Trophoblast cell (in vitro differentiated cells and primary cell): ENCODE measurements around the gene PAM16.

Experiments
- DNase-seq, 2 donors: peaks; one replicate each; pipeline ENCODE4 v3.0.0-alpha.2; 2016
- H2AFZ ChIP-seq: 2 replicates; pipeline ENCODE4 v1.6.1; 2013; ENCODE audit warnings: low read length, moderate library complexity, mild to moderate bottlenecking; ENCODE audit not compliant: insufficient read depth, poor library complexity
- H2AK5ac ChIP-seq: 2 replicates; pipeline ENCODE4 v1.6.1; 2013; ENCODE audit warnings: mild to moderate bottlenecking, low read length
- H2BK120ac ChIP-seq: 2 replicates; pipeline ENCODE4 v1.6.1; 2013; ENCODE audit warnings: low read length, mild to moderate bottlenecking, moderate library complexity; ENCODE audit not compliant: insufficient read depth, poor library complexity
- H2BK12ac ChIP-seq: 2 replicates; pipeline ENCODE4 v1.6.1; 2013; ENCODE audit warnings: mild to moderate bottlenecking, low read length, moderate library complexity
- H2BK5ac ChIP-seq: 2 replicates; pipeline ENCODE4 v1.6.1; 2013; ENCODE audit warnings: low read length, low read depth, moderate library complexity, mild to moderate bottlenecking; ENCODE audit not compliant: poor library complexity
- H3K14ac ChIP-seq: 2 replicates; pipeline ENCODE4 v1.6.1; 2013; ENCODE audit warnings: mild to moderate bottlenecking, low read length
- H3K18ac ChIP-seq: 2 replicates; pipeline ENCODE4 v1.6.1; 2013; ENCODE audit warnings: mild to moderate bottlenecking, low read length
- H3K23ac ChIP-seq: 2 replicates; pipeline ENCODE4 v1.6.1; 2013; ENCODE audit warnings: low read length
- H3K27ac ChIP-seq: 2 replicates; pipeline ENCODE4 v1.5.1; 2013; ENCODE audit warnings: low read depth, mild to moderate bottlenecking, inconsistent platforms, low read length, moderate library complexity
- H3K27me3 ChIP-seq: 2 replicates; pipeline ENCODE4 v1.6.1; 2013; ENCODE audit warnings: inconsistent platforms, mild to moderate bottlenecking, low read length, moderate library complexity; ENCODE audit not compliant: insufficient read depth
- H3K36me3 ChIP-seq, 2 experiments: 1 replicate in 1 of 2; 2 replicates in 1 of 2; pipeline ENCODE4 v1.6.1; 2013; ENCODE audit warnings: low read length in 2 of 2, mild to moderate bottlenecking in 2 of 2, moderate library complexity in 1 of 2; ENCODE audit not compliant: insufficient read depth in 2 of 2, control insufficient read depth in 1 of 2
- H3K4ac ChIP-seq: 2 replicates; pipeline ENCODE4 v1.6.1; 2013; ENCODE audit warnings: low read depth, mild to moderate bottlenecking, low read length, moderate library complexity
- H3K4me1 ChIP-seq, 2 experiments: 1 replicate in 1 of 2; 2 replicates in 1 of 2; pipeline ENCODE4 v1.6.1; 2013; ENCODE audit warnings: low read length in 2 of 2, mild to moderate bottlenecking in 2 of 2, moderate library complexity in 1 of 2; ENCODE audit not compliant: insufficient read depth in 2 of 2, control insufficient read depth in 1 of 2
- H3K4me2 ChIP-seq: 2 replicates; pipeline ENCODE4 v1.6.1; 2013; ENCODE audit warnings: inconsistent platforms, mild to moderate bottlenecking, low read length, moderate library complexity
- H3K4me3 ChIP-seq: 2 replicates; pipeline ENCODE4 v1.5.1; 2013; ENCODE audit warnings: mild to moderate bottlenecking, low read depth, low read length, inconsistent platforms
- H3K79me1 ChIP-seq: one replicate; pipeline ENCODE4 v1.6.1; 2013; ENCODE audit warnings: low read length
- H3K79me2 ChIP-seq: 2 replicates; pipeline ENCODE4 v1.6.1; 2013; ENCODE audit warnings: low read length, mild to moderate bottlenecking; ENCODE audit not compliant: control insufficient read depth, insufficient read depth, poor library complexity
- H3K9ac ChIP-seq: 2 replicates; pipeline ENCODE4 v1.6.1; 2013; ENCODE audit warnings: mild to moderate bottlenecking, low read length
- H3K9me3 ChIP-seq: 2 replicates; pipeline ENCODE4 v1.6.1; 2013; ENCODE audit warnings: low read depth, mild to moderate bottlenecking, control low read depth, inconsistent platforms, low read length; ENCODE audit not compliant: insufficient read depth
- H4K12ac ChIP-seq: 2 replicates; pipeline ENCODE4 v1.6.1; 2013; ENCODE audit warnings: low read depth, mild to moderate bottlenecking, low read length, moderate library complexity
- H4K8ac ChIP-seq: 2 replicates; pipeline ENCODE4 v1.6.1; 2013; ENCODE audit warnings: low read depth, mild to moderate bottlenecking, low read length, moderate library complexity
- H4K91ac ChIP-seq: one replicate; pipeline ENCODE4 v1.6.1; 2013; ENCODE audit warnings: low read depth, mild to moderate bottlenecking, low read length, moderate library complexity
- WGBS: extraction: QIAGEN DNeasy Blood & Tissue Kit; methylation state at CpG from one replicate; pipeline ENCODE4 v1.1.7; 2013; ENCODE audit warnings: missing lambda C conversion rate; ENCODE audit not compliant: insufficient read length, insufficient coverage; ENCODE audit errors: extremely low coverage; 5-methylcytosine and 5-hydroxymethylcytosine counted together

Gene PAM16

GRCh38 chr16:4332623-4333307 lies 18.4 kb downstream of the PAM16 start:
- Histone ChIP-seq H2BK12ac (no peak overlapping the region), H3K27ac (no peak overlapping the region), H3K27me3 (no peaks in the 10 kb centered on the region), H3K9me3 (peaks cover 2% of the 10 kb centered on the region), H3K18ac (no peak overlapping the region), H3K23ac (no peak overlapping the region), H3K36me3 (peaks cover 40 to 43% of the 10 kb centered on the region in 2 experiments), H3K4me3 (no peak overlapping the region), H2AFZ (no peak overlapping the region), H3K79me1 (peaks cover 3% of the 10 kb centered on the region), H2BK120ac (no peak overlapping the region), H4K12ac (no peak overlapping the region), H4K8ac (no peak overlapping the region), H3K4me1 (peaks cover 6 to 13% of the 10 kb centered on the region in 2 experiments), H2BK5ac (no peak overlapping the region), H3K9ac (no peak overlapping the region), H3K4me2 (no peak overlapping the region), H4K91ac (no peak overlapping the region), H2AK5ac (no peak overlapping the region), H3K14ac (no peak overlapping the region), H3K79me2 (peaks cover 5% of the 10 kb centered on the region), H3K4ac (no peak overlapping the region)
- DNase-seq: no peak
- WGBS: no CpG with 5 or more reads among the region's 19 CpGs

GRCh38 chr16:4332083-4332482 lies 19.0 kb downstream of the PAM16 start:
- Histone ChIP-seq H3K23ac (no peak overlapping the region), H2BK120ac (no peak overlapping the region), H2AFZ (no peak overlapping the region), H4K8ac (no peak overlapping the region), H4K12ac (no peak overlapping the region), H3K18ac (no peak overlapping the region), H4K91ac (no peak overlapping the region), H3K36me3 (peaks cover 33 to 36% of the 10 kb centered on the region in 2 experiments), H3K27me3 (no peaks in the 10 kb centered on the region), H3K9ac (no peak overlapping the region), H2BK12ac (no peak overlapping the region), H3K4me2 (no peak overlapping the region), H3K9me3 (peaks cover 2% of the 10 kb centered on the region), H3K4me3 (no peak overlapping the region), H2BK5ac (no peak overlapping the region), H3K79me2 (peaks cover 5% of the 10 kb centered on the region), H3K79me1 (peaks cover 4% of the 10 kb centered on the region), H3K27ac (no peak overlapping the region), H3K14ac (no peak overlapping the region), H3K4ac (no peak overlapping the region), H2AK5ac (no peak overlapping the region), H3K4me1 (peaks cover 6 to 17% of the 10 kb centered on the region in 2 experiments)
- WGBS: no CpG with 5 or more reads among the region's 14 CpGs
- DNase-seq: no peak

GRCh38 chr16:4330277-4330874 lies 20.7 kb downstream of the PAM16 start:
- H2BK12ac ChIP-seq: no peak overlapping the region
- H3K27me3 ChIP-seq: no peaks in the 10 kb centered on the region
- H3K27ac ChIP-seq: no peak overlapping the region
- no peak overlapping the region for H4K8ac ChIP-seq
- H3K18ac ChIP-seq: no peak overlapping the region
- H4K12ac ChIP-seq: no peak overlapping the region
- H2BK120ac ChIP-seq: no peak overlapping the region
- H3K79me1 ChIP-seq: peaks cover 4% of the 10 kb centered on the region
- H3K4ac ChIP-seq: no peak overlapping the region
- H3K4me2 ChIP-seq: no peak overlapping the region
- H3K9me3 ChIP-seq: peaks cover 2% of the 10 kb centered on the region
- no peak overlapping the region for H3K4me3 ChIP-seq
- no peak overlapping the region for H2AFZ ChIP-seq
- H3K23ac ChIP-seq: no peak overlapping the region
- H3K4me1 ChIP-seq: peaks cover 6 to 19% of the 10 kb centered on the region in 2 experiments
- no peak overlapping the region for H4K91ac ChIP-seq
- H3K79me2 ChIP-seq: peaks cover 5% of the 10 kb centered on the region
- peaks cover 21 to 24% of the 10 kb centered on the region in 2 experiments for H3K36me3 ChIP-seq
- DNase-seq: peak; percentile 64 to 80
- WGBS: no CpG with 5 or more reads among the region's 14 CpGs
- H2AK5ac ChIP-seq: no peak overlapping the region
- no peak overlapping the region for H3K9ac ChIP-seq
- H3K14ac ChIP-seq: no peak overlapping the region
- no peak overlapping the region for H2BK5ac ChIP-seq

- H3K4me3 ChIP-seq: no peak overlapping the region
- no peaks in the 10 kb centered on the region for H3K27me3 ChIP-seq
- peaks cover 2% of the 10 kb centered on the region for H3K9me3 ChIP-seq
- H3K4ac ChIP-seq: peak overlapping the region; percentile 12
- no peak overlapping the region for H3K23ac ChIP-seq
- H3K79me2 ChIP-seq: peaks cover 5% of the 10 kb centered on the region
- H2BK120ac ChIP-seq: no peak overlapping the region
- DNase-seq: no peak
- no peak overlapping the region for H3K9ac ChIP-seq
- no peak overlapping the region for H4K8ac ChIP-seq
- H3K4me2 ChIP-seq: no peak overlapping the region
- H2AK5ac ChIP-seq: no peak overlapping the region
- H2AFZ ChIP-seq: peak overlapping the region; percentile 11
- H4K91ac ChIP-seq: peak overlapping the region; percentile 90
- H3K18ac ChIP-seq: peak overlapping the region; percentile 36
- H3K36me3 ChIP-seq: peaks cover 12 to 15% of the 10 kb centered on the region in 2 experiments
- H2BK12ac ChIP-seq: no peak overlapping the region
- peaks cover 10 to 22% of the 10 kb centered on the region in 2 experiments for H3K4me1 ChIP-seq
- peak overlapping the region; percentile 8 for H3K14ac ChIP-seq
- no peak overlapping the region for H4K12ac ChIP-seq
- no CpG with 5 or more reads among the region's 17 CpGs for WGBS
- H3K79me1 ChIP-seq: peaks cover 4% of the 10 kb centered on the region
- no peak overlapping the region for H3K27ac ChIP-seq
- no peak overlapping the region for H2BK5ac ChIP-seq
Observed at GRCh38 chr16:4328782-4329775, 22.0 kb downstream of the PAM16 start.
